ENCODE measurements around the gene GALM.

The GALM gene

GRCh38 chr2:38748943-38749804 is 83.3 kb downstream of the GALM start:
- H3K27me3 ChIP-seq (replicated peaks in 2 of 5; ENCODE audit: control insufficient read depth in 4 of 5, insufficient read depth in 5 of 5, low read length in 4 of 5): no peaks in the 10 kb centered on the region
- POLR2A ChIA-PET: no interaction called here
- WGBS (ENCODE audit: insufficient coverage): 84% methylated on average over 14 of the region's 26 CpGs
- CTCF ChIA-PET: no interaction called here
- H3K36me3 ChIP-seq (ENCODE audit: control insufficient read depth in 4 of 4, insufficient read depth in 4 of 4, low read length in 3 of 4): peaks cover 23 to 60% (median 43%) of the 10 kb centered on the region in 4 experiments
- no peaks in the 10 kb centered on the region for H3K9me3 ChIP-seq (ENCODE audit: control extremely low read depth in 1 of 5, control insufficient read depth in 4 of 5, insufficient read depth in 2 of 5, low read depth in 1 of 5, low read length in 4 of 5)
- DNase-seq: no peak
- peak overlapping the region in 1 of 2 experiments; percentile 97 for H3K27ac ChIP-seq (ENCODE audit: insufficient read depth in 1 of 2, low read depth in 1 of 2, low read length in 2 of 2, poor library complexity in 1 of 2, severe bottlenecking in 2 of 2)
- H3K4me1 ChIP-seq (ENCODE audit: control extremely low read depth in 1 of 4, control insufficient read depth in 4 of 4, insufficient read depth in 4 of 4, low read length in 3 of 4): peaks cover 10 to 42% (median 27%) of the 10 kb centered on the region in 4 experiments
- peak overlapping the region in 6 of 7 experiments; percentile 88 to 100 (median 99) for H3K4me3 ChIP-seq (ENCODE audit: control insufficient read depth in 1 of 7, extremely low read depth in 1 of 7, insufficient read depth in 4 of 7, low read depth in 2 of 7, low read length in 6 of 7)

- WGBS (ENCODE audit: insufficient coverage): 0% methylated on average over 42 of the region's 59 CpGs
- no peaks in the 10 kb centered on the region for H3K9me3 ChIP-seq (ENCODE audit: control extremely low read depth in 1 of 5, control insufficient read depth in 4 of 5, insufficient read depth in 2 of 5, low read depth in 1 of 5, low read length in 4 of 5)
- no peaks in the 10 kb centered on the region for H3K27me3 ChIP-seq (replicated peaks in 2 of 5; ENCODE audit: control insufficient read depth in 4 of 5, insufficient read depth in 5 of 5, low read length in 4 of 5)
- peak overlapping the region; percentile 93 to 97 for H3K27ac ChIP-seq (ENCODE audit: insufficient read depth in 1 of 2, low read depth in 1 of 2, low read length in 2 of 2, poor library complexity in 1 of 2, severe bottlenecking in 2 of 2)
- peaks cover 10 to 42% (median 29%) of the 10 kb centered on the region in 4 experiments for H3K4me1 ChIP-seq (ENCODE audit: control extremely low read depth in 1 of 4, control insufficient read depth in 4 of 4, insufficient read depth in 4 of 4, low read length in 3 of 4)
- ChIA-PET CTCF (interaction anchor here (1.7 to 2.2 kb wide), 3 partner anchors 9 to 169 kb away, joined by 3 to 7 read pairs (median 4); no protein-coding TSS in a partner anchor), POLR2A (interaction anchor here (0.9 to 1.8 kb wide), 5 partner anchors 10 to 374 kb away, joined by 3 to 13 read pairs (median 5); no protein-coding TSS in a partner anchor)
- DNase-seq: peak in 1 of 3 donors; percentile 38
- H3K36me3 ChIP-seq (ENCODE audit: control insufficient read depth in 4 of 4, insufficient read depth in 4 of 4, low read length in 3 of 4): peaks cover 22 to 49% (median 35%) of the 10 kb centered on the region in 4 experiments
- peak overlapping the region; percentile 88 to 100 (median 99) for H3K4me3 ChIP-seq (ENCODE audit: control insufficient read depth in 1 of 7, extremely low read depth in 1 of 7, insufficient read depth in 4 of 7, low read depth in 2 of 7, low read length in 6 of 7)
Measured at GRCh38 chr2:38750011-38750890, 84.3 kb downstream of the GALM start.

GRCh38 chr2:38750891-38751595 is 85.1 kb downstream of the GALM start, which contains the start of gene SRSF7:
Gene SRSF7, minus strand, starts transcription at chr2:38751361. Its CDS starts 105 bp downstream, at chr2:38751256.
- ChIA-PET POLR2A (interaction anchor here (0.6 to 1.8 kb wide), 11 partner anchors 8 to 558 kb away, joined by 3 to 13 read pairs (median 4); no protein-coding TSS in a partner anchor), CTCF (interaction anchor here (1.0 to 2.2 kb wide), 5 partner anchors 8 to 169 kb away, joined by 3 to 7 read pairs (median 4); no protein-coding TSS in a partner anchor)
- Histone ChIP-seq H3K9me3 (ENCODE audit: control extremely low read depth in 1 of 5, control insufficient read depth in 4 of 5, insufficient read depth in 2 of 5, low read depth in 1 of 5, low read length in 4 of 5) (no peaks in the 10 kb centered on the region), H3K27me3 (replicated peaks in 2 of 5; ENCODE audit: control insufficient read depth in 4 of 5, insufficient read depth in 5 of 5, low read length in 4 of 5) (no peaks in the 10 kb centered on the region), H3K27ac (ENCODE audit: insufficient read depth in 1 of 2, low read depth in 1 of 2, low read length in 2 of 2, poor library complexity in 1 of 2, severe bottlenecking in 2 of 2) (peak within 1 kb of the TSS; percentile 93 to 97), H3K4me1 (ENCODE audit: control extremely low read depth in 1 of 4, control insufficient read depth in 4 of 4, insufficient read depth in 4 of 4, low read length in 3 of 4) (peaks cover 10 to 42% (median 29%) of the 10 kb centered on the region in 4 experiments), H3K36me3 (ENCODE audit: control insufficient read depth in 4 of 4, insufficient read depth in 4 of 4, low read length in 3 of 4) (peaks cover 20 to 42% (median 28%) of the 10 kb centered on the region in 4 experiments), H3K4me3 (ENCODE audit: control insufficient read depth in 1 of 7, extremely low read depth in 1 of 7, insufficient read depth in 4 of 7, low read depth in 2 of 7, low read length in 6 of 7) (peak within 1 kb of the TSS; percentile 88 to 100 (median 99))
- WGBS (ENCODE audit: insufficient coverage): 0% methylated on average over 47 of the region's 68 CpGs
- DNase-seq: peak; percentile 99

- Histone ChIP-seq H3K27me3 (replicated peaks in 2 of 5; ENCODE audit: control insufficient read depth in 4 of 5, insufficient read depth in 5 of 5, low read length in 4 of 5) (no peaks in the 10 kb centered on the region), H3K4me1 (ENCODE audit: control extremely low read depth in 1 of 4, control insufficient read depth in 4 of 4, insufficient read depth in 4 of 4, low read length in 3 of 4) (peaks cover 10 to 42% (median 29%) of the 10 kb centered on the region in 4 experiments), H3K4me3 (ENCODE audit: control insufficient read depth in 1 of 7, extremely low read depth in 1 of 7, insufficient read depth in 4 of 7, low read depth in 2 of 7, low read length in 6 of 7) (peak overlapping the region; percentile 53 to 100 (median 99)), H3K9me3 (ENCODE audit: control extremely low read depth in 1 of 5, control insufficient read depth in 4 of 5, insufficient read depth in 2 of 5, low read depth in 1 of 5, low read length in 4 of 5) (no peaks in the 10 kb centered on the region), H3K27ac (ENCODE audit: insufficient read depth in 1 of 2, low read depth in 1 of 2, low read length in 2 of 2, poor library complexity in 1 of 2, severe bottlenecking in 2 of 2) (peak overlapping the region; percentile 93 to 97), H3K36me3 (ENCODE audit: control insufficient read depth in 4 of 4, insufficient read depth in 4 of 4, low read length in 3 of 4) (peaks cover 14 to 34% (median 22%) of the 10 kb centered on the region in 4 experiments)
- no peak for DNase-seq
- WGBS (ENCODE audit: insufficient coverage): 32% methylated on average over 13 of the region's 18 CpGs
- POLR2A ChIA-PET: interaction anchor here (0.6 to 1.8 kb wide), 11 partner anchors 9 to 1627 kb away, joined by 3 to 13 read pairs (median 4); no protein-coding TSS in a partner anchor
- CTCF ChIA-PET: interaction anchor here (1.0 to 2.2 kb wide), 5 partner anchors 8 to 170 kb away, joined by 3 to 7 read pairs (median 4); no protein-coding TSS in a partner anchor
Measured at GRCh38 chr2:38751596-38752410, 85.9 kb downstream of the GALM start.

GRCh38 chr2:38754049-38754448 is 88.1 kb downstream of the GALM start:
- H3K27ac ChIP-seq (ENCODE audit: insufficient read depth in 1 of 2, low read depth in 1 of 2, low read length in 2 of 2, poor library complexity in 1 of 2, severe bottlenecking in 2 of 2): peak overlapping the region in 1 of 2 experiments; percentile 70
- H3K36me3 ChIP-seq (ENCODE audit: control insufficient read depth in 4 of 4, insufficient read depth in 4 of 4, low read length in 3 of 4): peaks cover 0 to 12% (median 2%) of the 10 kb centered on the region in 4 experiments
- H3K27me3 ChIP-seq (replicated peaks in 2 of 5; ENCODE audit: control insufficient read depth in 4 of 5, insufficient read depth in 5 of 5, low read length in 4 of 5): no peaks in the 10 kb centered on the region
- H3K4me1 ChIP-seq (ENCODE audit: control extremely low read depth in 1 of 4, control insufficient read depth in 4 of 4, insufficient read depth in 4 of 4, low read length in 3 of 4): peaks cover 10 to 29% (median 19%) of the 10 kb centered on the region in 4 experiments
- DNase-seq: no peak
- H3K9me3 ChIP-seq (ENCODE audit: control extremely low read depth in 1 of 5, control insufficient read depth in 4 of 5, insufficient read depth in 2 of 5, low read depth in 1 of 5, low read length in 4 of 5): no peaks in the 10 kb centered on the region
- ChIA-PET POLR2A (interaction anchor here (0.6 kb wide), 1 partner anchor 24 kb away, joined by 3 read pairs; no protein-coding TSS in a partner anchor), CTCF (interaction anchor here (1.2 kb wide), 1 partner anchor 149 kb away, joined by 3 read pairs; no protein-coding TSS in a partner anchor)
- peak overlapping the region in 4 of 7 experiments; percentile 44 to 80 (median 72) for H3K4me3 ChIP-seq (ENCODE audit: control insufficient read depth in 1 of 7, extremely low read depth in 1 of 7, insufficient read depth in 4 of 7, low read depth in 2 of 7, low read length in 6 of 7)

Measured in common myeloid progenitor, CD34-positive (primary cell).